ENCODE measurements around the gene CRADD. TPM values are rescaled to one million over a fixed set of nuclear protein-coding genes. Genes with fewer than 3 reads are reported as not detected.
A peak's percentile ranks its signal among the peaks of the same experiment; 100 is the strongest.

Gene CRADD
- total RNA-seq, 2 experiments from 2014 or later = 5.8 to 9.2 TPM

GRCh38 chr12:93879476-93880421, 202.6 kb downstream of the CRADD start:
- Mint-ChIP-seq H3K27me3 (no peaks in the 10 kb centered on the region), H3K27ac (no peak overlapping the region), H3K4me3 (no peak overlapping the region), H3K4me1 (ENCODE audit: low read depth) (peaks cover 12% of the 10 kb centered on the region), H3K9me3 (peaks cover 14% of the 10 kb centered on the region), H3K36me3 (ENCODE audit: low read depth) (peaks cover 23% of the 10 kb centered on the region)
- Histone ChIP-seq H3K27me3 (ENCODE audit: control insufficient read depth in 1 of 2, insufficient read depth in 2 of 2, low read length in 2 of 2) (no peaks in the 10 kb centered on the region), H3K36me3 (ENCODE audit: insufficient read depth, low read length) (no peaks in the 10 kb centered on the region), H3K9me3 (ENCODE audit: control insufficient read depth in 1 of 2, insufficient read depth in 1 of 2, low read length in 2 of 2) (peaks cover 10 to 22% of the 10 kb centered on the region in 2 experiments), H3K4me3 (ENCODE audit: low read length) (no peak overlapping the region), H3K4me1 (ENCODE audit: insufficient read depth, low read length) (no peaks in the 10 kb centered on the region), H3K27ac (ENCODE audit: low read depth in 1 of 2, low read length in 2 of 2) (no peak overlapping the region)
- ATAC-seq (ENCODE audit: poor library complexity) (no peak), DNase-seq (no peak)
- intact Hi-C loops (cut with DNase I, micrococcal nuclease) = no loop called here
- CTCF ChIA-PET = interaction anchor here (1.0 kb wide), 1 partner anchor 13 kb away, joined by 3 read pairs; no protein-coding TSS in a partner anchor
- POLR2A ChIA-PET = no interaction called here
- no peak for TF ChIP-seq CTCF (IDR thresholded peaks at IDR 0.05)

- ChIA-PET CTCF (no interaction called here), POLR2A (no interaction called here)
- ATAC-seq (ENCODE audit: poor library complexity) = no peak
- peaks cover 11% of the 10 kb centered on the region for H3K36me3 Mint-ChIP-seq (ENCODE audit: low read depth)
- H3K27ac Mint-ChIP-seq = no peak overlapping the region
- Histone ChIP-seq H3K27ac (ENCODE audit: low read depth in 1 of 2, low read length in 2 of 2) (no peak overlapping the region), H3K9me3 (ENCODE audit: control insufficient read depth in 1 of 2, insufficient read depth in 1 of 2, low read length in 2 of 2) (peaks cover 10% of the 10 kb centered on the region in 2 experiments), H3K27me3 (ENCODE audit: control insufficient read depth in 1 of 2, insufficient read depth in 2 of 2, low read length in 2 of 2) (no peaks in the 10 kb centered on the region), H3K4me3 (ENCODE audit: low read length) (no peak overlapping the region), H3K4me1 (ENCODE audit: insufficient read depth, low read length) (no peaks in the 10 kb centered on the region), H3K36me3 (ENCODE audit: insufficient read depth, low read length) (no peaks in the 10 kb centered on the region)
- peaks cover 12% of the 10 kb centered on the region for H3K4me1 Mint-ChIP-seq (ENCODE audit: low read depth)
- H3K4me3 Mint-ChIP-seq = no peak overlapping the region
- H3K27me3 Mint-ChIP-seq = no peaks in the 10 kb centered on the region
- intact Hi-C loops (cut with DNase I, micrococcal nuclease) = no loop called here
- DNase-seq = peak in 1 of 14 experiments; percentile 27
- no peak for TF ChIP-seq CTCF (IDR thresholded peaks at IDR 0.05)
- peaks cover 5% of the 10 kb centered on the region for H3K9me3 Mint-ChIP-seq
These were observed 203.8 kb downstream of the CRADD start for GRCh38 chr12:93880853-93881522.

- Mint-ChIP-seq H3K36me3 (ENCODE audit: low read depth) (no peaks in the 10 kb centered on the region), H3K4me3 (no peak overlapping the region), H3K27ac (no peak overlapping the region), H3K4me1 (ENCODE audit: low read depth) (peaks cover 12% of the 10 kb centered on the region), H3K27me3 (no peaks in the 10 kb centered on the region), H3K9me3 (no peaks in the 10 kb centered on the region)
- ATAC-seq (ENCODE audit: poor library complexity) (no peak), DNase-seq (no peak)
- no peak for TF ChIP-seq CTCF (IDR thresholded peaks at IDR 0.05)
- CTCF ChIA-PET = no interaction called here
- no peak overlapping the region for H3K4me3 ChIP-seq (ENCODE audit: low read length)
- no peak overlapping the region for H3K27ac ChIP-seq (ENCODE audit: low read depth in 1 of 2, low read length in 2 of 2)
- H3K9me3 ChIP-seq (ENCODE audit: control insufficient read depth in 1 of 2, insufficient read depth in 1 of 2, low read length in 2 of 2) = no peaks in the 10 kb centered on the region
- H3K4me1 ChIP-seq (ENCODE audit: insufficient read depth, low read length) = no peaks in the 10 kb centered on the region
- no peaks in the 10 kb centered on the region for H3K27me3 ChIP-seq (ENCODE audit: control insufficient read depth in 1 of 2, insufficient read depth in 2 of 2, low read length in 2 of 2)
- H3K36me3 ChIP-seq (ENCODE audit: insufficient read depth, low read length) = no peaks in the 10 kb centered on the region
- POLR2A ChIA-PET = no interaction called here
- intact Hi-C loops (cut with DNase I, micrococcal nuclease) = no loop called here
These were observed 205.6 kb downstream of the CRADD start for GRCh38 chr12:93882763-93883162.

Data from CD4-positive, alpha-beta T cell (primary cell).